ENCODE results near the gene HES3.

Gene HES3

DNA sequence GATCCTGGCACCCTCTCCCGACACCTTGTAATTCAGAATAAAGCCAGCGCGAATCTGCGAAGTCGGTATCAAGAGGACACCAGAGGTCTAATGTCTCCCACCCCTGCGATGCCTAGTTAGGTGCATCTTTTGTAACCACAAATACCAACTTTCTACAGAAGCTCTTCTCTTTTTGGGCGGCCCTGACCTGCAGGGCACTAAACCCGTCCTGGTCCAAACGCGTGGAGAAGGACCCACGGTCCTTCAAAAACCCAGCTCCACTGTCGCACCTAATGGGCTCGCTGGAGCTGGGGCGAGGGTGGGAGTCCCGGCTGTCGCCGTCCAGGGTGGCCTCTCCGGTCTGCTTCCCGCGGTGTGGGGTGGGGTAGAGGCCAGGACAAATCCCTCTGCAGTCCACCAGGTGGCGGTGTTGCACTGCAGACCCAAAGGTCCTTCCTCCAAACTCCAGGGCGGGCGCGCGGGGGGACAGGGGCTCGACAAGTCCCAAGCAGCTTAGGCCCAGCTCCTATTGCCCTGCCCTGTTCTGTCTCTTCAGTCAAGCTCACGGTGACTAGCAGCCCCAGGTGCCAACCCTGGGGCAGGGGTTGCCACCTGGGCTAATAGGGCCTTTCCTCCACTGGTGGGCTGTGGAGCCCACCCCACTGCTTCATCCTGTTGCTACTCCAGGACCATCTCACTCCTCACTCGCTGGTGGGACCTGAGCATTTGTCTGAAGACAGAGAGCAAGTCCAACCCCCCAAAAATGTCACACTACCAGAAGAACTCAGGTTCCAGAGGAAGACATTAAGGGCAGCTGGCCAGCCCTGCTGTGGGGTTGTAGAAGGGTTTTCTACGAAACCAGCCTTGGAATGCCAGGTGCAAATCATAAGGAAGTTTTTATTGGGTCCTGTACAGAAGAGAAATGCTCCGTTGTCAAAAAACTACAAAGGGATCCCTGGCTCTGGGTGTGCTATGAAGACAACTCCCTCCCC lies 2.8 kb downstream of the HES3 start:
- DNase-seq: peak; percentile 32

GRCh38 chr1:6247651-6248050 lies 3.7 kb downstream of the HES3 start:
- no peak for DNase-seq

DNA sequence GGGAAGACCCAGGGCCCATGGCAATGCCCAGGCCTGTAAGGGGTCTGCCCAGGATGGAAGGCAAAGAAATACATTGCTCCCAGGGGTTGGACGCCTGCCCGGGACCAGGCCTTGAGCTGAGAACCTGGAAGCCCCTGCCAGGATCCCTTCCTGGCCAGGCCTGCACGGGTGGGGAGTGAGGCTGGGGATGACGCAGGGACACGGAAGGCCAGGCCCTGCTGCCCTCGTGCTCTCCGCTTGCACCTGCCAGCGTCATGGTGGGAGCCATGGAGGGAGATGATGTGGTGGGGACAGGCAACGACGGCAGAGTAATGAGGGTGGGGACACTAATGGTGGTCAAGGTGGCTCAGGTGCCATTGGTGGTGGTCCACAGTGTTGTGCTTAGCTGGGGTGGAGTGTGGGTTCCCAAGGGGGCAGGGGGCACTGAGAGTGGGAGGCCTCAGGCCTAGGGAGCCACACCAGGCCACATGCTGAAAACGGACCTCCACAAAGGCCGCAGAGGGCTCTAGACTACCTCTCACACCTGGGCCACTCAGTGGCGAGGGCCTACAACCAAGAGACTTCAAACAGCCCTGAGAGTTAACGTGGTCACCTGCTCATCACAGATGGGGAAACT lies 4.3 kb downstream of the HES3 start:
- no peak for DNase-seq

- no peak for DNase-seq
These were observed 5.2 kb downstream of the HES3 start for GRCh38 chr1:6248932-6249738.

DNA sequence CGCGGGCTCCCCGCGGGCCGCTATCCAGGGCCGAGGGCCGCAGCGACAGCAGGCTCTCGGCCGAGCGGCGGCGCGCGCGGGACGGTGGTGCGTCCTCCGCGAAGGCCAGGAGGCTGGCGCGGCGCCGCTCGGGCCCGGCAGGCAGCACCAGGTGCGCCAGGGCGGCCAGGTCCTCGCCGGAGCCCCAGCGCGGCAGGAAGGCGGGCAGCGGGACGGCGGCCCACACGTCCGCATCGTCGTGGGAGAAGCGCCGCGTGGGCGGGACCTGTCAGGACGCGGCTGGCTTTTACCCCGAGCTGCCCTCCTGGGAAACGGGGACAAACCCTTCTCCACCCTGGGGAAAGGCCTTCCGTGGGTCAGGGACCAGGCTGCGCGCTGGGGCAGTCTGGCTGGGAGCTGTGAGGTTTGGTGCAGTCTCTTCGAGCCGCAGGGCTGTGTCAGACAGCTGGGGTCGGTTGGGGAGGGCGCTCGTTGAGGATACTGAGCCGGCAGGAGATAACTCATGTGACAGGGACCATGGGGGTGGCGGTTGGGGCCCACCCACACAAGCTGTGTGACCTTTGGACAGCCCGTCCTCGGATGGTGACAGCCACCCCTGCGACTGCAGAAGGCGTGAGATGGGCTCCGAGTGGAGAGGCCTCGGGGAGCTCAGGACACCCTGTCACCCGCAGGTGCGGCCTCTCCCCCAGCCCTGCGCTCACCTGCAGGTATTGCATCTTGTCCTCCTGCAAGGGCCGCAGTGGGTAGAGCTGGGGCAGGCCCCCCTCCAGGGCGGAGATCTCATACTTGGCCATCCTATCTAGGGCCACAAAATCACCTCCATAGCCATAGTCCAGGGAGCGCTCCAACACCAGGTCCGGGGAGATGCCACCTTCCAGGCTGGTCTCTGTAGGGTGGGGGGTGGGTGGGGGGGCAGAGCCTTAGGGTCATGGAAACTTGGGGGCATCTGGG lies 6.0 kb downstream of the HES3 start:
- no peak for DNase-seq

- no peak for DNase-seq
These were observed 7.3 kb downstream of the HES3 start for GRCh38 chr1:6251233-6251632.

- DNase-seq: no peak
These were observed 7.8 kb downstream of the HES3 start for GRCh38 chr1:6251681-6252373.

DNA sequence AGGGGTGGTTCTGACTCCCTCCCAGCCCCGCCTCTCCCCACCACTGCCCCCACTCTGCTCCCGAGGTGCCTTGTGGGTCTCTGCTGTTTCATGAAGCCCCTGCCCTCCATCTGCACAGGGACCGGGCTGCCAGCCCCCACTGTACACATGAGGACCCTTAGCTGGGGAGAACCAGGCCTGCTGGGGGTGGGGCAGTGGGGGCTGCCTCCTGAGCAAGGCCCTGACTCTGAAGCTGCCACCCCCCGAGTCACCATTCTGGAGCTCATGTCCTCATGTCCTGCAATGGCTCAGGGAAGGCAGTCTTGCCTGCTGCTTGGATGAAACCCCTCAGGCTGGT lies 8.4 kb downstream of the HES3 start:
- DNase-seq: no peak

DNA sequence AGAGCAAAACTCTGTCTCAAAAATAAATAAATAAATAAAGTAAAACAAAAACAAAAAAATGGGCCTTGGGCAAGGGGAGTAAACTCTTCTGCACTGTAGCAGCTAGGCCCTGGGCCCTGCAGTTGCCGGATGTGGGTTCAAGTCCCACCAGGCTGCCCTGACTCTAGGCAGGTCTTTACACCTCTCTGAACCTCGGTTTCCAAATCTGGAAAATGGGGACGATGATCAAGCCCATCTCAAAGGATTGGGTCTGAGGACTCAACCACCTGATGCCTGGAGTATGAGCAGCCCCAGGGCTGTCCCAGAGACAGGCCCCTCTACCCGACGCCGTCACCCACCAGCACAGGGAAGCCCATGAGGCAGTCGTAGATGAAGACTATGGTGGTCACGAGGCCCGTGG lies 9.4 kb downstream of the HES3 start:
- DNase-seq: no peak

GRCh38 chr1:6254691-6255090 lies 10.7 kb downstream of the HES3 start:
- no peak for DNase-seq

GRCh38 chr1:6256645-6257044 lies 12.7 kb downstream of the HES3 start:
- no peak for DNase-seq

DNA sequence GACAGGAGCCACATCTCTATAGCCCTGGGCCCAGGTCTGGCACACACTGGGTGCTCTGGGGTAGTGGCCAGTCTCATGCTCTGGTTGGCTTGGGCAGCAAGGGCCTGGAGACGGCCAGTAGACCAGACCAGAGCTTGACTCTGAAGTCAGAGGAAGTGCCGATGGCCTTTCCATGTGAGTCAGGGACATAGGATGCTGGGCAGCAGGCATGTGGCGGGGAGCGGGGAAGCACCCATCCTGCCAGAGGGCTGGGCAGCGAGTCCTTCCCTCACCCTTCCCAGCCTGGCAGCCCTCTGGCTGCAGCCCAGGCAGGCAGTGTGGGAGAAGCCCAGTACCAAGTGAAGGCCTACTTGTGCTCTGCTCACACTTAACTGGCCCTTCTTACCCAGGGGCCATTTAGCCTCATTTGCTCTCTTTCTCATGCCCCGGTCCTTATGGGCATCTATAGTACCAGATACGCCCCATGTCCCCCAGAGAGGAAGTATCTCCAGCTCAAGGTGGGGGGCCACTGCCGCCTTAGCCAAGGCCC lies 13.6 kb downstream of the HES3 start:
- DNase-seq: no peak

GRCh38 chr1:6258675-6259074 lies 14.7 kb downstream of the HES3 start:
- DNase-seq: no peak

DNA sequence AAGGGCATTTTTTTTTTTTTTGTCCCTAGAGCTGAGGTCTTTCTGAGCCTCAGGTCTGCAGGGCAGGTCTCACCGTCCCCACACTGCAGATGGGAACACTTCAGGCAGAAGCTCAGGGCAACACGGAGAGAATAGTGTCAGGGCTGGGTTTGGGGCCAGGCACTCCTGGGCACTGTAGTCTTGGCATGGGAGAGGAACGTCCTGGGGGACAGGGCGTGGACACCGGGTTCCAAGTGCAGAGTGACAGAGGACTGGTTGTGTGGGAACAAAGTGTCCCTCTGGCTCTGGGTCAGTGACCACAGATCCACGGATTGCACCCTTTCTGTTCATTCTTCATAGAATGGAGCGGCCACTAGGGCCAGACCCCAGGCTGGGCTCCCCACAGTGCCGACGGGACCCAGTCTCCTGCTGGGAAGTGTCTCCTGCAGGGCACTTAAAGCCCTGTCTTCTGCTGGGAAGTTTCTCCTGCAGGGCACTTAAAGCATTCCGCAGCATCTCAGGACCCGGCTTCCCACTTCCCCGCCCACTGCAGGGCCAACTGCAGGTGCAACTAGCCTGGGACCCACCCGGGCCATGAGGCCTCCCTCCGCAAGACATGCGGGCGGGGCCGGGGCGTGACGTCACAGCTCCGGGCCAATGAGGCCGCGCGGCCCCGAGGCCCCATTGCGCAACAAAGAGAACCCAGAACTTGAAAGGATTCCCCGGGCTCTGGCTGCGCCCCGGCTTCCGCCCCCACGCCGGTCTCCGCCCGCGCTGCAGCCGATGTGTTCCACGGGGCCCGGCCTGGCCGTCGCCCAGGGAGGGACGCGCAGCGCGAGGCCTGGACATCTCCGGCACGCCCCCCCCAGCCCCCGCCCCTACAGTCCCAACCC lies 15.7 kb downstream of the HES3 start:
- DNase-seq: peak; percentile 41

- no peak for DNase-seq
These were observed 16.5 kb downstream of the HES3 start for GRCh38 chr1:6260433-6260934.

- DNase-seq: no peak
These were observed 17.1 kb downstream of the HES3 start, which contains the start of gene GPR153 for GRCh38 chr1:6260961-6261614. Gene GPR153, minus strand, starts transcription at chr1:6261098. Its CDS starts 6,193 bp downstream, at chr1:6254905.

DNA sequence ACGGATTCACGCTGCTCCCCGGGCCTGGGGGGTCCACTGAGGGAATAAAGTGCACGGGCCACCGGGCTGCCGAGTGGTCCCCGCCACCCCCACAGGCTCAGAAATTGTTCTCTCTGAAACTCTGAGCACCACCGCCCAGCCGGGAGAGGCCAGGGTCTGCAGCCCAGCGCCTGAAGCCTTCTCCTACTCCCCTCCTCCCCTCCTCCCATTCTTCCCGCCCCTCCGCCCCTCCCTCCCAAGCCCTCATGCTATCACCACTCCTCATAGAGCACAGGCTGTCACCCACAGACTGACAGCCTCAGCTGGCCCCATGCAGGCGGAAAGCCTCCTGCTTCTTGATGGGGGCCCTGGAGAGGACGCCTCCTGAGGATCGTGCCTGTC lies 17.6 kb downstream of the HES3 start:
- DNase-seq: no peak

- DNase-seq: no peak
These were observed 18.8 kb downstream of the HES3 start for GRCh38 chr1:6262555-6263420.

GRCh38 chr1:6263716-6264115 lies 19.7 kb downstream of the HES3 start:
- DNase-seq: no peak

All from KG1 (cell line).